B cell (primary cell): ENCODE measurements around the gene PIWIL1. TPM values are rescaled to one million over a fixed set of nuclear protein-coding genes. Genes with fewer than 3 reads are reported as not detected.

ENCODE experiments used
- ATAC-seq: fragments of 200-7000 bp; cut with Tn5 transposase; one replicate; pipeline ENCODE4 v1.10.0; 2021; ENCODE audit warnings: low read depth, mild to moderate bottlenecking, moderate number of reproducible peaks, moderate library complexity
- CTCF ChIA-PET: fragments of 350-600 bp; sonication (Branson Sonifier 250); formaldehyde crosslinking; loops from one replicate; lab custom pipeline; 2021; ENCODE audit warnings: antibody characterized with exemption, inconsistent platforms; lab: Charles Lee
- POLR2A ChIA-PET: fragments of 350-600 bp; sonication (Branson Sonifier 250); formaldehyde crosslinking; loops from one replicate; lab custom pipeline; 2021; ENCODE audit warnings: antibody characterized with exemption; lab: Charles Lee
- DNase-seq: peaks from one replicate; pipeline ENCODE4 v3.0.0; 2013
- H2AFZ ChIP-seq: 2 replicates; pipeline ENCODE4 v1.6.1; 2012; ENCODE audit warnings: mild to moderate bottlenecking, low read depth, low read length; ENCODE audit not compliant: insufficient read depth, poor library complexity, severe bottlenecking
- H3K27ac ChIP-seq, 2 donors: 1 replicate in 1 of 2; 2 replicates in 1 of 2; pipeline ENCODE4 v1.5.1; 2012 to 2013; ENCODE audit warnings: low read length in 2 of 2, mild to moderate bottlenecking in 2 of 2, moderate library complexity in 1 of 2
- H3K27me3 ChIP-seq, 4 experiments: fragments of 200-600 bp in 1 of 4; sonication (generic) in 1 of 4; replicated peaks in 1 of 4; 1 replicate in 2 of 4; 2 replicates in 2 of 4; pipeline versions ENCODE4 v1.6.1 to v1.7.0; 2013 to 2016; ENCODE audit warnings: low read length in 3 of 4, mild to moderate bottlenecking in 2 of 4, mixed read lengths in 1 of 4, moderate library complexity in 1 of 4; ENCODE audit not compliant: insufficient read depth in 4 of 4, control insufficient read depth in 3 of 4; ENCODE audit errors: control extremely low read depth in 1 of 4
- H3K36me3 ChIP-seq, 2 experiments: replicated peaks in 1 of 2; 1 replicate in 1 of 2; 2 replicates in 1 of 2; pipeline versions ENCODE4 v1.6.1 to v1.7.1; 2013; ENCODE audit warnings: low read length in 1 of 2; ENCODE audit not compliant: insufficient read depth in 2 of 2, control insufficient read depth in 1 of 2; ENCODE audit errors: control extremely low read depth in 1 of 2, extremely low read depth in 1 of 2
- H3K4me1 ChIP-seq, 2 donors: fragments of 200-600 bp in 1 of 2; sonication (generic) in 1 of 2; 1 replicate in 1 of 2; 2 replicates in 1 of 2; pipeline versions ENCODE4 v1.5.1 to v1.6.1; 2013 to 2017; ENCODE audit warnings: low read length in 2 of 2; ENCODE audit not compliant: control insufficient read depth in 2 of 2, insufficient read depth in 2 of 2
- H3K4me2 ChIP-seq: replicated peaks from 2 replicates; pipeline ENCODE3; 2012; ENCODE audit warnings: mild to moderate bottlenecking, low read depth, low read length; ENCODE audit not compliant: poor library complexity, severe bottlenecking
- H3K4me3 ChIP-seq, 5 experiments: fragments of 200-600 bp in 1 of 5; sonication (generic) in 1 of 5; 1 replicate in 3 of 5; 2 replicates in 2 of 5; pipeline versions ENCODE4 v1.5.1 to v1.7.0; 2011 to 2016; ENCODE audit warnings: low read length in 4 of 5, mild to moderate bottlenecking in 4 of 5, low read depth in 2 of 5, control low read depth in 1 of 5, moderate library complexity in 1 of 5; ENCODE audit not compliant: insufficient read depth in 1 of 5; ENCODE audit errors: control extremely low read depth in 1 of 5, extremely low read depth in 1 of 5
- H3K79me2 ChIP-seq: fragments of 200-600 bp; sonication (generic); one replicate; pipeline ENCODE4 v1.6.0; 2016; ENCODE audit warnings: low read length; ENCODE audit not compliant: control insufficient read depth, insufficient read depth
- H3K9ac ChIP-seq: fragments of 200-600 bp; sonication (generic); 2 replicates; pipeline ENCODE4 v1.6.1; 2017; ENCODE audit warnings: mild to moderate bottlenecking, low read length, moderate library complexity
- H3K9me3 ChIP-seq, 3 donors: one replicate each; pipeline versions ENCODE4 v1.6.1 to v1.7.1; 2013; ENCODE audit warnings: low read length in 2 of 3; ENCODE audit not compliant: control insufficient read depth in 2 of 3, insufficient read depth in 1 of 3; ENCODE audit errors: control extremely low read depth in 1 of 3
- H4K20me1 ChIP-seq: 2 replicates; pipeline ENCODE4 v1.6.0; 2012; ENCODE audit warnings: mild to moderate bottlenecking, low read length; ENCODE audit not compliant: insufficient read depth, control insufficient read depth, poor library complexity, severe bottlenecking
- H3K27ac Mint-ChIP-seq: one replicate; pipeline ENCODE4 v1.8.0; 2021; ENCODE audit warnings: mixed read lengths
- H3K27me3 Mint-ChIP-seq: one replicate; pipeline ENCODE4 v1.8.0; 2021; ENCODE audit warnings: mixed read lengths
- H3K4me1 Mint-ChIP-seq: one replicate; pipeline ENCODE4 v1.8.0; 2021; ENCODE audit warnings: mixed read lengths
- H3K4me3 Mint-ChIP-seq: one replicate; pipeline ENCODE4 v1.8.0; 2021; ENCODE audit warnings: mixed read lengths
- H3K9me3 Mint-ChIP-seq: one replicate; pipeline ENCODE4 v1.8.0; 2022; ENCODE audit warnings: mixed read lengths; ENCODE audit not compliant: insufficient read depth
- EZH2 ChIP-seq: IDR thresholded peaks from 2 replicates; pipeline ENCODE4 v1.6.1; 2012; ENCODE audit warnings: borderline replicate concordance, low read depth, mild to moderate bottlenecking, moderate library complexity, low read length; ENCODE audit not compliant: insufficient read depth, poor library complexity, severe bottlenecking
- WGBS: methylation state at CpG from one replicate; pipeline ENCODE4 v1.1.5; 2013; ENCODE audit warnings: missing lambda C conversion rate; ENCODE audit not compliant: insufficient coverage; 5-methylcytosine and 5-hydroxymethylcytosine counted together
- intact Hi-C: fragments of 100-400 bp; cut with micrococcal nuclease; formaldehyde crosslinking; loops from one replicate; pipeline ENCODE4 v1.10.0; 2022
- polyA plus RNA-seq: library from polyadenylated mRNA; depleted of rRNA; stranded (reverse); fragments of >200 nt; gene quantifications from 2 replicates; pipeline ENCODE4 v1.2.3, GENCODE V29; 2012
- total RNA-seq, 2 donors: library from RNA; stranded (reverse); fragments of 120-200 nt in 1 of 2; gene quantifications; 1 replicate in 1 of 2; 2 replicates in 1 of 2; pipeline versions ENCODE4 v1.2.3 to v1.2.4, GENCODE V29; 2013 to 2022
- TF ChIP-seq, protein P1 (sequence below): fragments of 200-600 bp; IDR thresholded peaks from one replicate; pipeline ENCODE4 v1.8.0; 2022; ENCODE audit warnings: antibody characterized with exemption, mild to moderate bottlenecking

PIWIL1 gene
- total and polyA plus RNA-seq, 2 donors (not counting 1 experiment from before 2014, with no cell fraction given), result not detected

DNA sequence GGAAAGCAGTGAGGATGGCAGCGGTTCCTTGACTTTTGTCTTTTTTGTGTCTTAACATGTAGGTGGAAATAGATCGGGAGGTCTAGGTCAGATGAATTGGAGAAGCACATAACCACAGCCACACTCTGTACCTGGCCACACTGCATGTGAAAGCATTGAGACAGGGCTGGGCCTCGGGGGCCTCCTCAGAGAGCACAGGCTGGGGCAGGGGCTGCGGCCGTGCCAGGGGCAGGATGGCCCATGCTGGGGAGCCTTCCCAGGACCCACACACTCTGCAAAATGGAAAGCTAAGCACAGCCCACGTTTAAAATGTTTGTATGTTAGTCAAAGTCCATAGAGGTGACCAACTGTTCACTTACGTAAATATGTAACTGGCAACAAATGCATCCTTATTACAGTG is 76.7 kb downstream of the PIWIL1 start:
- no peaks in the 10 kb centered on the region for H3K4me1 Mint-ChIP-seq
- H3K79me2 ChIP-seq, result no peaks in the 10 kb centered on the region
- ChIA-PET POLR2A (no interaction called here), CTCF (no interaction called here)
- H3K27ac Mint-ChIP-seq, result no peak overlapping the region
- H3K4me2 ChIP-seq, result no peak overlapping the region
- H3K4me3 ChIP-seq, result no peak overlapping the region
- no peaks in the 10 kb centered on the region for H3K27me3 ChIP-seq
- 100% methylated on average over 4 of the region's 7 CpGs for WGBS
- H3K36me3 ChIP-seq, result no peaks in the 10 kb centered on the region
- no peak overlapping the region for H3K27ac ChIP-seq
- no peak overlapping the region for H3K9ac ChIP-seq
- peaks cover 0 to 8% (median 0%) of the 10 kb centered on the region in 3 donors for H3K9me3 ChIP-seq
- no peak for TF ChIP-seq EZH2
- TF ChIP-seq, protein P1, sequence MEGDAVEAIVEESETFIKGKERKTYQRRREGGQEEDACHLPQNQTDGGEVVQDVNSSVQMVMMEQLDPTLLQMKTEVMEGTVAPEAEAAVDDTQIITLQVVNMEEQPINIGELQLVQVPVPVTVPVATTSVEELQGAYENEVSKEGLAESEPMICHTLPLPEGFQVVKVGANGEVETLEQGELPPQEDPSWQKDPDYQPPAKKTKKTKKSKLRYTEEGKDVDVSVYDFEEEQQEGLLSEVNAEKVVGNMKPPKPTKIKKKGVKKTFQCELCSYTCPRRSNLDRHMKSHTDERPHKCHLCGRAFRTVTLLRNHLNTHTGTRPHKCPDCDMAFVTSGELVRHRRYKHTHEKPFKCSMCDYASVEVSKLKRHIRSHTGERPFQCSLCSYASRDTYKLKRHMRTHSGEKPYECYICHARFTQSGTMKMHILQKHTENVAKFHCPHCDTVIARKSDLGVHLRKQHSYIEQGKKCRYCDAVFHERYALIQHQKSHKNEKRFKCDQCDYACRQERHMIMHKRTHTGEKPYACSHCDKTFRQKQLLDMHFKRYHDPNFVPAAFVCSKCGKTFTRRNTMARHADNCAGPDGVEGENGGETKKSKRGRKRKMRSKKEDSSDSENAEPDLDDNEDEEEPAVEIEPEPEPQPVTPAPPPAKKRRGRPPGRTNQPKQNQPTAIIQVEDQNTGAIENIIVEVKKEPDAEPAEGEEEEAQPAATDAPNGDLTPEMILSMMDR, result no peak
- no peaks in the 10 kb centered on the region for H3K27me3 Mint-ChIP-seq
- ATAC-seq, result no peak
- no peaks in the 10 kb centered on the region for H3K9me3 Mint-ChIP-seq
- intact Hi-C loops, result no loop called here
- no peak overlapping the region for H2AFZ ChIP-seq
- no peak for DNase-seq
- no peak overlapping the region for H3K4me3 Mint-ChIP-seq
- H4K20me1 ChIP-seq, result no peaks in the 10 kb centered on the region
- no peaks in the 10 kb centered on the region for H3K4me1 ChIP-seq

DNA sequence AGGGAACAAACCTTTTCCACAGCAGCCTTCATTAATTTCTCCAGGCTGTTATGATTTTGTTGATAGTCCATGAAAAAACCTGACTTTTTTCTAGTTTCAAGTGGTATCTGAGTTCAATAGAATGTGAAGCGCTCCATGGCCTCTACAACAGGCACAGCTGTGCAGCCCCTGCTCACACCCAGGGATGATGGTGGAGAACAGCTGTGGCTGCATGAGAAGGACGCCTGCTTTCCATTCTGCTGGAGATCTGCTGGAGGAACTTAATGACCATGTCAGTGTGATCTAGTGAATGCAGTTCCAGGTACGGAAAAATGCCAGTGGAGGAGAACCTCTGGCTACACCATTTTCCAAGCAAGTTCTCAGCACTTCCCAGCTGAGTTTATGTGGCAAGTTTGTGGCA is 80.6 kb downstream of the PIWIL1 start:
- intact Hi-C loops, result no loop called here
- Mint-ChIP-seq H3K9me3 (no peaks in the 10 kb centered on the region), H3K27ac (no peak overlapping the region), H3K4me1 (no peaks in the 10 kb centered on the region), H3K27me3 (no peaks in the 10 kb centered on the region), H3K4me3 (no peak overlapping the region)
- DNase-seq (no peak), ATAC-seq (no peak)
- TF ChIP-seq, protein P1, result no peak
- TF ChIP-seq EZH2, result no peak
- Histone ChIP-seq H3K9me3 (peaks cover 0 to 8% (median 0%) of the 10 kb centered on the region in 3 donors), H3K9ac (no peak overlapping the region), H3K27me3 (no peaks in the 10 kb centered on the region), H3K79me2 (no peaks in the 10 kb centered on the region), H4K20me1 (no peaks in the 10 kb centered on the region), H3K4me1 (no peaks in the 10 kb centered on the region), H3K27ac (no peak overlapping the region), H3K36me3 (no peaks in the 10 kb centered on the region), H2AFZ (no peak overlapping the region), H3K4me2 (no peak overlapping the region), H3K4me3 (no peak overlapping the region)
- 75% methylated on average over 2 of the region's 3 CpGs for WGBS
- CTCF ChIA-PET, result no interaction called here
- POLR2A ChIA-PET, result no interaction called here
